Liver (tissue), 3 donors: ENCODE results near the gene CDH22.

Experiments used
- EGR1 ChIP-seq, 2 donors: IDR thresholded peaks; 2 replicates each; pipeline ENCODE4 v1.6.1; 2016 to 2018; ENCODE audit warnings: antibody characterized with exemption in 2 of 2, low read depth in 2 of 2
- HNF4G ChIP-seq: IDR thresholded peaks from 2 replicates; pipeline ENCODE4 v1.6.1; 2016; ENCODE audit warnings: antibody characterized with exemption
- NR2F2 ChIP-seq: IDR thresholded peaks from 2 replicates; pipeline ENCODE4 v1.6.1; 2016; ENCODE audit warnings: antibody characterized with exemption
- YY1 ChIP-seq: IDR thresholded peaks from 2 replicates; pipeline ENCODE4 v1.6.1; 2016; ENCODE audit warnings: antibody characterized with exemption, mild to moderate bottlenecking
- TF ChIP-seq, protein P1 (sequence below): fragments of 150-350 bp; IDR thresholded peaks from 2 replicates; pipeline ENCODE4 v1.5.1; 2017; ENCODE audit warnings: improper control_type of control experiment, low read depth, low read length; ENCODE audit not compliant: missing input control
- TF ChIP-seq, protein P2 (sequence below): IDR thresholded peaks from 2 replicates; pipeline ENCODE4 v1.6.1; 2016; ENCODE audit warnings: antibody characterized with exemption
- donor health status: healthy.
- donor health status: healthy.

DNA sequence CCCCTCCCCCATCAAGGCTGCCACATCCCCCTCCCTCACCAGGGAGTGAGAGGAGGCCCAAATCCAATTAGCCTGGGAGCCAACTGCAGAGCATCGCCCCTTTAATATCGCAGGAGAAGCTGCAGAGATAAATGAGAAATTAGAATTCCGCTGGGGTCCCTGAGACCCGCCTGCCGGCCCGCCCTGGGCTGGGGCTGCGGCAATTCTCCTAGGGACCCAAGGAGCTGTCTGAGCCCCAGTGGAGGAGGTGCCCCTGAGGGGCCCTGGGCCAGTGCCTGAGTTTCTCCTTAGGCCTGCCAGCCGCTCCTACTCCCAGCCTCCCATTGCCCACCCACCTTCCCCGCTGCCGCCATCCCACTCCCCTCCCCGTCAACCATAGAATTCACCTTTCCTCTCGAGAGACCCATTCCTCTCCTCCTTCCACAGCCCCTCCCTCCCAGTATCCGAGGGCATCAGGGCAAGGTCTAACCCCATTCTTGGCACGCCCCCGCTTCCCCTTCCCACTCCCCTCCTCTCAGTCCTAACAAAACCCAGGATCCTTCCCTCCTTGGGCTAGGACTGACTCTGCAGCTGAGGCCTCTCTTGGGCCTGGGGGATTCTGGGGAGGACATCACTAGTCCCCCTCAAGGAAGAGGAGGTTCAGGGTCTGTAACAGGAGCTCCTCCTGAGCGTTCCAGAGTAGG lies 20.0 kb upstream of the CDH22 start:
- TF ChIP-seq, protein P1, sequence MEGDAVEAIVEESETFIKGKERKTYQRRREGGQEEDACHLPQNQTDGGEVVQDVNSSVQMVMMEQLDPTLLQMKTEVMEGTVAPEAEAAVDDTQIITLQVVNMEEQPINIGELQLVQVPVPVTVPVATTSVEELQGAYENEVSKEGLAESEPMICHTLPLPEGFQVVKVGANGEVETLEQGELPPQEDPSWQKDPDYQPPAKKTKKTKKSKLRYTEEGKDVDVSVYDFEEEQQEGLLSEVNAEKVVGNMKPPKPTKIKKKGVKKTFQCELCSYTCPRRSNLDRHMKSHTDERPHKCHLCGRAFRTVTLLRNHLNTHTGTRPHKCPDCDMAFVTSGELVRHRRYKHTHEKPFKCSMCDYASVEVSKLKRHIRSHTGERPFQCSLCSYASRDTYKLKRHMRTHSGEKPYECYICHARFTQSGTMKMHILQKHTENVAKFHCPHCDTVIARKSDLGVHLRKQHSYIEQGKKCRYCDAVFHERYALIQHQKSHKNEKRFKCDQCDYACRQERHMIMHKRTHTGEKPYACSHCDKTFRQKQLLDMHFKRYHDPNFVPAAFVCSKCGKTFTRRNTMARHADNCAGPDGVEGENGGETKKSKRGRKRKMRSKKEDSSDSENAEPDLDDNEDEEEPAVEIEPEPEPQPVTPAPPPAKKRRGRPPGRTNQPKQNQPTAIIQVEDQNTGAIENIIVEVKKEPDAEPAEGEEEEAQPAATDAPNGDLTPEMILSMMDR, result no peak
- TF ChIP-seq, protein P2, sequence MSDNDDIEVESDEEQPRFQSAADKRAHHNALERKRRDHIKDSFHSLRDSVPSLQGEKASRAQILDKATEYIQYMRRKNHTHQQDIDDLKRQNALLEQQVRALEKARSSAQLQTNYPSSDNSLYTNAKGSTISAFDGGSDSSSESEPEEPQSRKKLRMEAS, result no peak
- TF ChIP-seq NR2F2 (no peak), YY1 (no peak), EGR1 (IDR thresholded peaks at IDR 0.05; ENCODE audit: low read depth in 2 of 2) (no peak), HNF4G (no peak)
